IPS-18c (cell line): ENCODE measurements around the gene U2AF2.

Source experiments
- H3K4me3 ChIP-seq: 2 replicates; pipeline ENCODE4 v1.7.0; 2013; ENCODE audit warnings: low read depth, mild to moderate bottlenecking, low read length, moderate library complexity; ENCODE audit not compliant: insufficient read depth
- H3K9me3 ChIP-seq: one replicate; pipeline ENCODE4 v1.6.1; 2013; ENCODE audit warnings: mild to moderate bottlenecking, low read length, moderate library complexity; ENCODE audit not compliant: control insufficient read depth, insufficient read depth

Gene U2AF2

DNA sequence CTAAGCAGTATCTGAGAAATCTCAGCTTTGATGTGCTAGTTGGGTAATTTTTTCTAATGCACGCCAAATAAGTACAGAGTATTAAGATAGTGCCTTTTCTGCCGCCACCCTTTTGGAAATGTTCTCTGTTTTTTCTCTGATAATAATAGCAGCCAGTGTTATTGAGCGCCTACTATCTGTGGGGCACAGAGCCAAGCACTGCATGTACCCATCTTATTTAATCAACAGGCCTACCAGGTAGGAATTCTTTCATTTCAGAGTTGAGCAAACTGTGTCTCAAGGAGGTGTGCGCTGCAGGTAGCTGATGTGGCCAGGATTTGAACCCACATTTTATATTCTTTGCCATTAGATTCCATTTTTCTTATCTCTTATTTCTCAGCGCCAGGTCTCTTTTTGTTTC lies 21.5 kb downstream of the U2AF2 start:
- H3K4me3 ChIP-seq: no peak overlapping the region
- no peaks in the 10 kb centered on the region for H3K9me3 ChIP-seq

DNA sequence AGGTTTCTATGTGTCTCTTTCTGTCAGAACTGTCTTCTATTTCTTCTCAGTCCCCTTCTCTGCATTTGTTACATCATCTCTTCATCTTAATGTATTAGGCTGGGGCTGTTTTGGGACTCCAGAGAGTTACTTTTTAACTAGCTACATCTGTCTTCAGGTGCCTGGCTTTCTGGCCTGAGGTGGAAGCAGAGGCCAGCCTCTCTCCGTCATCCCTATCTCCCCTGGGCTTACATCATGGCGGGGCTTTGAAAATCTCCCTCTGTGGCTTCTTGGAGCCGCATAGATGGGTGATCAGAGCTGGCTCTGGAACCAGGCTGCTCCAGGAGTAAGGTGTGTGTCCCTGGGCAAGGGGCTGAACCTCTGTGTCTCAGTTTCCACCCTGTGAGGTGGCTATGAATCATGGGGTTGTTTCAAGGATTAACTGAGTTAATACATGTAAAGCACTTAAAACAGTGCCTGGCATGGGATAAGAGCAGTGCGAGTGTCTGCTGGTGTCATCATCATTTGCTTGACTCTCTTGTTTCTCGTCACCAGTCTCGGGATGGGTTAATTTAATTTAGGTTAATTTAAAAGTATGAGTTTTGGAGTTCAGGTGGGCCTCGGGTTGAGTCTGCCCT lies 22.2 kb downstream of the U2AF2 start:
- Histone ChIP-seq H3K4me3 (no peak overlapping the region), H3K9me3 (no peaks in the 10 kb centered on the region)

DNA sequence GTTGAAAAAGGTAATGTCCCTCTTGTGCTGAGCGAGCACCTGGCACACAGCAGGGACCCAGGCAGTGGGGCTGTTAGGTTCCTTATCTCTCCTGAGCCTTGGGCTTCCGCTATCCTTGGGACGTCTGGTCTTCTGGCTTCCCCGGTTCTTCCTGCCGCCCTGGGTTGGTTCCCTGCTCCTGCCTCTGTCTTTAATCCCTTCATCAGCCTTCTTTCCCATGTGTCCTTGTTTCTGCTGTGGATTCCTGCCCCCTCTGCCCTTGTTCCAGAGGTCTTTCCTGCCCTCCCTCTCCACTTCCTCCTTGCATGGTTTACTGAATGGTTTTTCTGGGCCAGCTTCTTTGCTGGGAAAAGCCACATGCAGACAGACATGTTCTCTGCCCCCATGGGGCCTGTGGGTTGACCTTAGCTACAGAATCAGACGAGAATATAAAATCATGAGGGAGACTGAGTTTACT lies 22.8 kb downstream of the U2AF2 start:
- Histone ChIP-seq H3K9me3 (no peaks in the 10 kb centered on the region), H3K4me3 (no peak overlapping the region)

DNA sequence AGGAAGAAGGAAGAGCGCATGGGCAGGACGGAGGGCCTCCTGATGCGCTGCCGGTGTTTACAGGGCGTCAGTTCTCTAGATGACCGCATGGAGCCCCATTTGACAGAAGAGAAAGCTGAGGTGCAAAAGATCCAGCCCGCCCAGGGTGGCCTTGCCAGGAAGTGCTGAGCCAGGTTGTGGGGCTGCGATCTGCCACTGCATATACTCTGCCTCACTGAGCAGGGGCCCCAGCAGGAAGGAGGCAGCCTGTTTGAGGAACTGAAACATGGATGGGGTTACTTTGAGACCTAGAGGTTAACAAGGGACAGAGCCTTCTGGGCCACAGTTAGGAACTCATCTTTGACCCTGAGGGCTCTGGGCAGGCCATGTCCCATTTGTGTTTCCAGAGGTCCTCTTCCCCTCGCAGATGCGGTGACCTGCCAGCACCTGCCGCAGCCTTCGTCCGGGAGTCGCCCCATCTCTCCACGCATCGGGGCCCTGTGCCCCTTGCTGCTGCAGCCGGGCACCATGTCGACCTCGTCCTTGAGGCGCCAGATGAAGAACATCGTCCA lies 23.4 kb downstream of the U2AF2 start:
- H3K9me3 ChIP-seq: no peaks in the 10 kb centered on the region
- H3K4me3 ChIP-seq: no peak overlapping the region

DNA sequence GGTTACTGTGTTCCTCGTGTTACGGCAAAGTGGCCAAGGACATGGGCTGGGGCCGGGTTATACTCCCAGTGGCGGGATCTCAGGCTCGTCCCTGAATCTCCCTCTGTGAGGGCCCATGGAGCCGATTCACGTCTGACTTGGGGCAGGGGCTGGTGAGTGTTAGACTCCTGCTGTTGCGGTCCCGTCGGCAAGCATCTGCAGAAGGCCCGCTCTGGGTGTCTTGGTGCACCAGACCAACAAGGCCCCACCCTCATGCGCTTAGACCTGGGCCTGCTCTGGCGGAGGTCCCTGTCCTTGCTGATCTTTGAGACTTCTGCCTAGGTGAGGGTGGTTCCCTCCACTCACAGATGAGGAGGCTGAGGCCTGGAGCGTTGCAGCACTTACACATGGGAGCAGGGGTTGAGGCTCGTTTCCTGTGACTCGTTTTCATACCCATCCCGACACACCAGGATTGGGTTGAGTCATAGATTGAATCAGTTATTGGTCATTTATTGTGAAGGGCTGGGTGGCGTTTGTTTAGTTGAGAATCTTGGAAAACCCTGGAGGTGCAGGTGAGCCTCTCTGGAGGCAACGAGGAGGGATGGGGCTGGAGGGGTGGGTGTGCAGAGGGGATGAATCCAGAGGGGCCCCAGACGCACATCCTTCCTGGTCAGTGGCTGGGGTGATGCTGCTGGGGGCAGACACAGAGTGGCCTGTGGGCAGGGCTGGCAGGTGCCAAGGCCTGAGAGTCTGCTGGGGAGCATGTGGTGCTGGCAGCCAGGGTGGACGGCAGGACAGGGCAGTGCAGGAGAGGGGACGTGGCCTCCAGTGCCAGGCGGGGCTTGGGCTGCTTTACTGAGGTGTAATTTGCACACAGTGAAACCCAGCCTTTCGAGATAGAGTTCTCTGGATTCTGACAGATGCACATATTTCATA lies 24.8 kb downstream of the U2AF2 start:
- no peak overlapping the region for H3K4me3 ChIP-seq
- no peaks in the 10 kb centered on the region for H3K9me3 ChIP-seq

DNA sequence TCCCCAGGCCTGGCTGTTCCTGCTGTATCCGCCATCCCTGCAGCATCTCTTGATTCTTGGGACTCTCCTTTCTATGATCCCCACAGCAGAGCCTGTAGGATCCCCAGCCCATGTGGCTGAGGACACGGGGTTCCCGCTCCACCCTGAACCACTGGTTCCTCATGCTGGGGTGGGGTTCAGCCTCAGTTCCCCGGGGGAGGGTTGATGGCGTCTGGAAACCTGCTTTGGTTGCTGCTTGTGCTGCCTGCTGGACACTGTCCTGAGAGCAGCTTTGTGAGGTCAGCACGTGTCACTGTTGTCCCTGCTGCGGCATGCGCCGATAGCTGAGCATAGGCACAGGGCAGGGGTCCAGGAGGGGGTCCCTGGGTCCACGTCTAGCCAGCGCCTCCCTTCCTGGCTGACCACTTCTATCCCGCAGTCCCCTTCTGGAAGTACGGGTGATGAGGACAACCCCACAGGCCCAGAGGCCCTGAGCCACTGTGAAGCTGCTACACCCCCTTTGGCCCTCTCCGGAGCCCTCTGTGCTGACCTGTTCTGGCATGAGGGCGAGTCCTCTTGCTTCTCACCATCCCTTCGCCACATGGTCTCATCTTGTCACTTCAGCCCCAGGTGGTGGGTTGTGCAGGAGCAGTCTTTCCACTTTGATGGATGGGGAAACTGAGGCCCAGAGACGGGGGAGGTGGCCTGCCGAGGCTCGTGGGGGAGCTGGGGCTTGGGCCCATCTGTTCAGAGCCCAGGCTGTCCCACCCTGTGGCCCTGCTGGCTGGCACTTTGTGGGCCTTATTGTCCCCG lies 25.7 kb downstream of the U2AF2 start:
- no peak overlapping the region for H3K4me3 ChIP-seq

DNA sequence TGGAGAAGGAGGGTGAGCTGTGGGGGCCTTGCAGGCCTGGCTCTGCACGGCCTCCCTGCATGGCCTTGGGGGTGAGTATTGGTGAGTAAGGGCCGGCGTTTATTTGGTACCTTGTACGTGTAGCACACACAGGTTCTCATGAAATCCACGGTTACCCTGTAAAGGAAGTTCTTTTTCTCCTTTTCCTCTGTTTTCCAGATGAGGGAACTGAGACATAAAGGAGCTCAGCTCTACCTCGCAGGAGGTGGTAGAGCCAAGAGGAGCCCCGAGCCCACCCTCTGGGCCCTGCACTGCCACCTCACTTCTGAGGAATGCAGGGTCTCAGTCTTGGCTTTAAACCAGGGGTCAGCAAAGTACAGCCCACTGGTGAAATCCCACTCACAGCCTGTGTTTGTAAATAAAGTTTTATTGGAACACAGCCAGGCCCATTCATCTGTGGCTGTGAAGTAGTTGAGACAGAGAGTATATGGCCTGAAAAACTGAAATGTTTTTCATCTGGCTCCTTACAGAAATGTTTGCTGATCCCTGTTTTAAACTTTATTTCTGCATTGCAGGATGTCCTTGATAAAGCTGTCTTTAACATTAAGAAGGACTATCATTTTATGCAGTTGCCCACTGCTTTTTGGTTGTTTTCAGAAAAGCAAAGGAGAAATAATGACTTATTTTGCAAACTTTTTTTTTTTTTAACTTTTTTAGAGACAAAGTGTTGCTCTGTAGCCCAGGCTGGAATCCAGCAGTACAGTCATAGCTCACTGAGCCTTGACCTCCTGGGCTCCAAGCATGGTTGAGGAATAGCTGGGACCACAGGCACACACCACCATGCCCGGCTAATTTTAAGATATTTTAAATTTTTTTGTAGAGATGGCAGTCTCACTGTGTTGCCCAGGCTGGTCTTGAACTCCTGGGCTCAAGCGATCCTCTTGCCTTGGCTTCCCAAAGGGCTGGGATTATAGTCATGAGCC lies 26.6 kb downstream of the U2AF2 start:
- Histone ChIP-seq H3K9me3 (no peaks in the 10 kb centered on the region), H3K4me3 (no peak overlapping the region)

More for the DNA sequence above, 25.7 kb downstream of the U2AF2 start:
- H3K9me3 ChIP-seq: no peaks in the 10 kb centered on the region

DNA sequence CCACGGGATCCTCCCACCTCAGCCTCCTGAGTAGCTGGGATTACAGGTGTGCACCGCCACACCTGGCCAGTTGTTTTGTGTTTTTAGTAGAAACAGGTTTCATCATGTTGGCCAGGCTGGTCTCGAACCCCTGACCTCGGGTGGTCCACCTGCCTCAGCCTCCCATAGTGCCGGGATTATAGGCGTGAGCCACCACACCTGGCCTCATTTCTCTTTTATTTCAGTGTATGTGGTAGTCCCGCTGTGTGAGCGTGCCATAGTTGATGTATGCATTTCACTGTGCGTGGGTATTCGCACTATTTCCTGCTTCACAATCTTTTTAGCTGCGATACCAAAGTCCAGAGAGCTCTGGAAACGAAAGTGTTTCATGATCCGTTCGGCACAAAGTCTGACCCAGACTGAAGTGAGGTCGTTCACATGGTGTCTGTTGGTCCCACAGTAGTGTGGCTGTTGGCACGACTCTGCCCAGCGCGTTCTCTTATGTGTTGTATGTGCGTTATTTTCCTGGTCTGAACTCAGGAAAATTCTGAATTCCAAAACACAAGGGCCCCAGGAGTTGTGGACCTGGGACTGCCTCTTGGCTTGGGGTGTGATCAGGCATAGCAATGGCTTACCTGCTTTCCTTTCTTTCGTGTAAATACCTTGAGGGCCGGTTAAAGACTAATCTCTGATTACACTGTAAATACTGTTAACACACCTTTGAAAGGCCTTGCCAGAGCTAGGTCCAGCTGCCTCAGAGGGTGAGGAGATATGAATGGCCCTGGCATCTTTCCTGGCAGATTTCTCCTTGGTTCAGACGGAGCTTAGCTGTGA lies 28.8 kb downstream of the U2AF2 start:
- no peaks in the 10 kb centered on the region for H3K9me3 ChIP-seq

DNA sequence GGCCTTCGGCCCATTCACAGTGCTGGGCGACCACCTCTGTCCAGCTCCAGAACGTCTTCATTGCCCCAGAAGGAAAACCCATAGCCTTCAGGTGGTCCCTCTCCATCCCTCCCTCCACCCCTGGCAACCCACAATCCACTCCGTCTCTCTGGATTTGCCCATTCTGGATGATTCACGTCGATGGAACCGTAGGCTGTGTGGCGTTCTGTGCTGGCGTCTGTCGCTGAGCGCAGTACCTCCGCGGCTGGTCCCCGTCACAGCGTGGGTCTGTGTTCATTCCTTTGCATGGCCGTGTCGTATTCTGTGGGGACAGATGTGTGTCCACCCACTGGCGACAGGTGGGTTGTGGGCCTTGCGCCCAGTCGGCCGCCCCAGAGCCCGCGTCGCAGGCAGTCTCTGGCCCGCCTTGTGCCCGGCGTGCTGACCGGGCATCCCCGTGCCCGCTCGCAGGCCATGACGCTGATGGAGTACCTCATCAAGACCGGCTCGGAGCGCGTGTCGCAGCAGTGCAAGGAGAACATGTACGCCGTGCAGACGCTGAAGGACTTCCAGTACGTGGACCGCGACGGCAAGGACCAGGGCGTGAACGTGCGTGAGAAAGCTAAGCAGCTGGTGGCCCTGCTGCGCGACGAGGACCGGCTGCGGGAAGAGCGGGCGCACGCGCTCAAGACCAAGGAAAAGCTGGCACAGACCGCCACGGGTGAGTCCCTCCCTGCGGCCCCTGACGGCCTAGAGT lies 30.3 kb downstream of the U2AF2 start:
- Histone ChIP-seq H3K4me3 (no peak overlapping the region), H3K9me3 (no peaks in the 10 kb centered on the region)

More for the DNA sequence above, 28.8 kb downstream of the U2AF2 start:
- H3K4me3 ChIP-seq: no peak overlapping the region

DNA sequence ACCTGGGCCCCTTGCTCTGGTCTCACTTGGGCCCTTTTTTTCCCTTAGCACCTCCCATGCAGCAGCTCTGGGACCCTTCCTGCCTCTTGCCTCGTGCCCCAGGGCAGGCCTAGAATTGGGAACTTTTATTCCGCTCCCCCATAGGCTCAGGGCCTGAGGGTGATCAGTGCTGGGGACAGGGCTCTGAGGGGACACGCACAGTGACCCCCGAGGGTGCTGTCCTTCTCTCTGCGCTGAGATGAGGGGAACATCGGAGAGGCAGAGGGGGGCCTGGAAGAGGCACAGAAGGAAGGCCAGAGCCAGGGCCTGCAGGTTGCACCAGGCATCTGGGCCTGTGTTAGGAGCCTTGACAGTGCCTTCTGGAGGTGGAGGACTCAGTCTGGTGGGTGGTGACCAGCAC lies 30.9 kb downstream of the U2AF2 start:
- no peaks in the 10 kb centered on the region for H3K9me3 ChIP-seq
- H3K4me3 ChIP-seq: no peak overlapping the region

DNA sequence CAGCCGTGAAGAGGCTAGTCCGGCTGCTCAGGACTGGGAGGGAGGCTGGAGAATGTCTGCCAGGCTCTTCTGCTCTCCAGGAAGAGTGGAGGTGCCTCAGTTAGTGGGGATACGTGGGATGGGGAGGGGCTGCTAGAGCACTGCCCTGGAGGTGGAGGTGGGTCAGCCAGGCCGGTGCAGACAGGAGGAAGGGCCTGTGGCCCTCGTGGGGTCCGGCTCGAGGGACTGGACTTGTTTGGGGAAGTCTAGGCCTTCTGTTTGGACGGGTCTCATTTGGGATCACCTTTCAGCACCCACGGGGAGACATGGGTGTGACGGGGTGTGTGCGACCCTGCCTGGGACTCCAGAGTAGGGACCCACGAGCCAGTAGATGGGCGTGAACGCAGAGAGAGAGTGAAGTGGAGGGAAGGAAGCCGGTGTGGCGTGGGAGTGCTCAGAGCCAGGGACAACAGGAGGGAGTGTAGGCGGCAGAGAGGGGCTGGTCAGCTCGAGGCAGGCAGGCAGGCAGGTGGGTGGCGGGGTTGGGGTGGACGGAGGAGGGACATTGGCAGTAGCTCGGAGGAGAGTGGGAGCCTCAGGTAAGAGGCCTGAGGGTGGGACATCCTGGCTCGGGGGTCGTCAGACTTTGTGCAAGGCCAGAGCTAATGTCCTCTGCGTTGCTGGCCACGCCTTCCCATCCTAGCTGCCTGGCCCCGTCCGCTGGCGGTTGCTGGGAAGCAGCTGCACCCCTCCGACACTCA lies 31.6 kb downstream of the U2AF2 start:
- Histone ChIP-seq H3K9me3 (no peaks in the 10 kb centered on the region), H3K4me3 (no peak overlapping the region)

DNA sequence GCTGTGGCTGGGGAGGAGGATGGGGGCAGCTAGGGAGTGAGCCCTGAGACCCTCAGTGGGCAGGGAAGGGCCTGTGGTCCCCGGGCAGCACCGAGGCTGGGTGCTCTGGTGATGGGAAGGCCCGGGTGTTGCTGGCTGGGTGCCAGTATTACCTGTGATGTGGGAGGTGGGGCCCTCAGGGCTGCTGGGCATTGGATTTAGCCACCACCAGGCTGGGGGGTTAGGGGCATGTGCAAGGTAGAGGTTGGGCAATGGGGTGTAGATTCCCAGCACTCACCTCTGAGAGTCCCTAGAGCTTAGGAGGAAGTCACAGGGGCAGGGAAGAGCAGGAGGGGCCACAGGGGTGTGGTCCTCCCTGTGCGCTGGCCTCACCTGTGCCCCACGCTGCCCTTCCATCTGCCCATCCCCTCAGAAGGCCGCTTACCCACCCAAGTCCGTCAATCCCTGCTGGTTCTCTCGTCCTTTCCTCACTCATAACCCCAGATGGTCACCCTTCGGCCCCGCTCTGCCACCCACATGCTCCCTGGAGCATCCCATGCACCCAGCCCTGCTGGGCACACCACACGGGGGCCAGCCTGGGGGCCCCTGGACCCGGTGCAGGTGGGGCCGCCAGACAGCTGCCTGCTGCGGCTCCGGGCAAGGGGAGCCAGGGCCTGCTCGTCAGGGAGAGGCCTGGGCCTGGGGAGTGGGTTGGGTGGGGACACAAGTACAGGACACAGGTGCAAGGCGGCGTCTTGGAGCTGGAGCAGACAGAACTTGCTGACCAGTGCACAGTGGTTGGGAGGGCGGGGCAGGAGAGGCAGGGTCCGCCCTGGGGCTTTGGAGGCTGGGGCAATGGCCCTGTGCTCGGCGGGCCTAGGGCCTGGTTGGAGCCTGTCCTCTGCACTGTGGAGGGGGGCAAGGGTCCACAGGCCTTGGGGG lies 32.7 kb downstream of the U2AF2 start:
- Histone ChIP-seq H3K9me3 (no peaks in the 10 kb centered on the region), H3K4me3 (no peak overlapping the region)

DNA sequence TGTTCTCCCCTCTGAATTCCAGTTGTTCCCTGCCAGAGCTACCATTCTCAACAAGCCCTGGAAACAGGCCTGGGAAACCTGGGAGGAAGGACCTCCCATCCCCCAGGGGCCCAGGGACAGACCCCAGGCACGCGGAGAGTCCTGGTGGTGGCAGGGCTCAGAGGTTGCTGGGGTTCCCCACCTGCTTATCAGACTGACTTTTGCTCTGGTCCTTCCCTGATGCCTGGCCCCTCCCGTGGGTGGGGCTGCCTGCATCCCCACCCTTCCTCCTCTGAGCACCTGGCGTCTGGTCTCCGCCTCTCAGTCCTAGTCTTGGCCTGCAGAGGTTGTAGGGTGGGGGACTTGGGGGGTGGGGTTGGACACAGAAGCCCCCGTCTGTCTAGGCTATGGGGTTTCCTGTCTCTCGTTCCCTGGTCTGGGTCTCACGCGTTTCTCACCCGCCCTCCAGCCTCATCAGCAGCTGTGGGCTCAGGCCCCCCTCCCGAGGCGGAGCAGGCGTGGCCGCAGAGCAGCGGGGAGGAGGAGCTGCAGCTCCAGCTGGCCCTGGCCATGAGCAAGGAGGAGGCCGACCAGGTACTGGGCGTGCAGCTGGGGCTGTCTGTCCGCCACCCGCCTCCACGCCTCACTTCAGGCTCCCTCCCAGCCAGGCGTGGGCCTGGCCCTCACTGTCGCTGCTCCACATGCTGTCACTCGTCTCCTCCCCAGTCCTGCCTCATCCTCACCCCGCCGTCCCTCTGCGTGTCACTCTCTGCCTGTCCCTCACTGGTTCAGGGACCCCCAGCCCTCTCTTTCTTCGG lies 33.8 kb downstream of the U2AF2 start:
- H3K9me3 ChIP-seq: no peaks in the 10 kb centered on the region
- no peak overlapping the region for H3K4me3 ChIP-seq
